NCI-H2029 treated with DMSO at 0.1 percent for 48 hours (cell line): ENCODE results near the gene BTLA.
"Not testable (repeated sequence)": the region's sequence is repeated elsewhere in the genome, so short reads cannot be mapped to it uniquely, and the experiment has no call there.

Experiments
- DNase-seq: peaks from one replicate; lab custom pipeline; 2025; lab: John Stamatoyannopoulos, UW

BTLA gene

GRCh38 chr3:112498914-112499711 is at the start of gene BTLA:
Gene BTLA (minus strand): TSS chr3:112499472. CDS start chr3:112499358, 114 bp downstream.
- DNase-seq = no peak

- no peak for DNase-seq
Measured at GRCh38 chr3:112546216-112546759, 47.0 kb upstream of the BTLA start.

GRCh38 chr3:112539825-112540650 is 40.8 kb upstream of the BTLA start:
- DNase-seq = no peak

- DNase-seq = no peak
Measured at GRCh38 chr3:112531358-112531781, 32.1 kb upstream of the BTLA start.

GRCh38 chr3:112530573-112530972 is 31.3 kb upstream of the BTLA start:
- DNase-seq = no peak

- DNase-seq = not testable (repeated sequence)
Measured at GRCh38 chr3:112524127-112524526, 24.9 kb upstream of the BTLA start.

- peak; percentile 48 for DNase-seq
Measured at GRCh38 chr3:112519424-112520001, 20.2 kb upstream of the BTLA start.

GRCh38 chr3:112518970-112519369 is 19.7 kb upstream of the BTLA start:
- DNase-seq = not testable (repeated sequence)

- no peak for DNase-seq
Measured at GRCh38 chr3:112514527-112515128, 15.4 kb upstream of the BTLA start.

GRCh38 chr3:112512320-112512719 is 13.0 kb upstream of the BTLA start:
- no peak for DNase-seq

- no peak for DNase-seq
Measured at GRCh38 chr3:112508860-112509259, 9.6 kb upstream of the BTLA start.

- DNase-seq = no peak
Measured at GRCh38 chr3:112508261-112508660, 9.0 kb upstream of the BTLA start.

GRCh38 chr3:112505907-112506306 is 6.6 kb upstream of the BTLA start:
- DNase-seq = no peak

- DNase-seq = no peak
Measured at GRCh38 chr3:112504123-112504522, 4.9 kb upstream of the BTLA start.

- no peak for DNase-seq
Measured at GRCh38 chr3:112503304-112503972, 4.2 kb upstream of the BTLA start.

- no peak for DNase-seq
Measured at GRCh38 chr3:112500621-112501020, 1.3 kb upstream of the BTLA start.

GRCh38 chr3:112497897-112498548 is 1.2 kb downstream of the BTLA start:
- DNase-seq = no peak

- DNase-seq = no peak
Measured at GRCh38 chr3:112496366-112497067, 2.8 kb downstream of the BTLA start.

GRCh38 chr3:112494448-112494767 is 4.9 kb downstream of the BTLA start:
- not testable (repeated sequence) for DNase-seq

GRCh38 chr3:112492124-112492523 is 7.1 kb downstream of the BTLA start:
- DNase-seq = peak; percentile 64
